HEK293T (cell line): Measurements from ENCODE around the gene PTPRD.

Experiments used
- ARNT ChIP-seq: fragments of 450-650 bp; IDR thresholded peaks from 2 replicates; pipeline ENCODE4 v1.6.1; 2017; ENCODE audit warnings: mild to moderate bottlenecking
- HDGF ChIP-seq: fragments of 450-650 bp; IDR thresholded peaks from 2 replicates; pipeline ENCODE4 v1.6.1; 2017; ENCODE audit warnings: antibody characterized with exemption, borderline replicate concordance
- SUZ12 ChIP-seq: fragments of 450-650 bp; IDR thresholded peaks from 2 replicates; pipeline ENCODE4 v1.6.1; 2016; ENCODE audit warnings: mild to moderate bottlenecking

GRCh38 chr9:8859416-8859815 lies 1753.4 kb downstream of the PTPRD start:
- TF ChIP-seq SUZ12 (no peak), ARNT (no peak), HDGF (no peak)
